Keratinocyte (primary cell): ENCODE data around the gene MAB21L4. TPM values are rescaled to one million over a fixed set of nuclear protein-coding genes. Genes with fewer than 3 reads are reported as not detected.

Experiments
- DNase-seq: peaks from one replicate; pipeline ENCODE4 v3.0.0-alpha.2; 2011; ENCODE audit warnings: low read depth, missing footprints, low spot score
- FAIRE-seq: peaks from 2 replicates; lab custom pipeline; 2011; peaks lifted over from hg19 to GRCh38; lab: Jason Lieb, UNC
- H2AFZ ChIP-seq: 2 replicates; pipeline ENCODE4 v1.6.0; 2012; ENCODE audit warnings: low read length, control low read depth, inconsistent platforms; ENCODE audit not compliant: control insufficient read depth
- H3K27ac ChIP-seq: 2 replicates; pipeline ENCODE4 v1.5.1; 2011; ENCODE audit warnings: low read length; ENCODE audit not compliant: control insufficient read depth, insufficient read depth
- H3K27me3 ChIP-seq: 3 replicates; pipeline ENCODE4 v1.6.0; 2011; ENCODE audit warnings: low read length; ENCODE audit not compliant: control insufficient read depth, insufficient read depth; ENCODE audit errors: extremely low read depth
- H3K36me3 ChIP-seq, 2 experiments: 2 replicates in 1 of 2; 3 replicates in 1 of 2; pipeline ENCODE4 v1.5.1; 2011; ENCODE audit warnings: low read length in 2 of 2, mild to moderate bottlenecking in 1 of 2; ENCODE audit not compliant: control insufficient read depth in 2 of 2, insufficient read depth in 2 of 2; ENCODE audit errors: extremely low read depth in 1 of 2
- H3K4me1 ChIP-seq: 3 replicates; pipeline ENCODE4 v1.5.1; 2011; ENCODE audit warnings: low read length; ENCODE audit not compliant: control insufficient read depth, insufficient read depth; ENCODE audit errors: extremely low read depth
- H3K4me2 ChIP-seq: 3 replicates; pipeline ENCODE4 v1.6.0; 2011; ENCODE audit warnings: low read depth, low read length; ENCODE audit not compliant: control insufficient read depth, insufficient read depth; ENCODE audit errors: extremely low read depth
- H3K4me3 ChIP-seq, 3 experiments: fragments of 200-600 bp in 1 of 3; sonication (generic) in 1 of 3; 2 replicates in 2 of 3; 3 replicates in 1 of 3; pipeline ENCODE4 v1.5.1; 2011 to 2016; ENCODE audit warnings: low read length in 3 of 3, mild to moderate bottlenecking in 3 of 3, control low read depth in 2 of 3, inconsistent platforms in 1 of 3, low read depth in 1 of 3, mixed read lengths in 1 of 3, mixed run types in 1 of 3, moderate library complexity in 1 of 3; ENCODE audit not compliant: control insufficient read depth in 2 of 3, insufficient read depth in 2 of 3; ENCODE audit errors: extremely low read depth in 1 of 3
- H3K79me2 ChIP-seq: 2 replicates; pipeline ENCODE4 v1.6.0; 2012; ENCODE audit warnings: low read length; ENCODE audit not compliant: control insufficient read depth, insufficient read depth
- H3K9ac ChIP-seq: 3 replicates; pipeline ENCODE4 v1.6.0; 2011; ENCODE audit warnings: low read length; ENCODE audit not compliant: control insufficient read depth, insufficient read depth; ENCODE audit errors: extremely low read depth
- H3K9me1 ChIP-seq: 3 replicates; pipeline ENCODE4 v1.6.0; 2011; ENCODE audit warnings: low read length; ENCODE audit not compliant: control insufficient read depth, insufficient read depth; ENCODE audit errors: extremely low read depth
- H3K9me3 ChIP-seq: 2 replicates; pipeline ENCODE4 v1.5.1; 2012; ENCODE audit warnings: low read depth, low read length; ENCODE audit not compliant: control insufficient read depth
- H4K20me1 ChIP-seq: 3 replicates; pipeline ENCODE4 v1.6.0; 2011; ENCODE audit warnings: low read length; ENCODE audit not compliant: control insufficient read depth, insufficient read depth; ENCODE audit errors: extremely low read depth
- CTCF ChIP-seq, 3 experiments: IDR thresholded peaks in 1 of 3; conservative IDR thresholded peaks in 1 of 3; optimal IDR thresholded peaks in 1 of 3; 2 replicates in 2 of 3; 3 replicates in 1 of 3; pipeline versions ENCODE3 to v1.5.1; 2011; ENCODE audit warnings: low read length in 3 of 3, mild to moderate bottlenecking in 3 of 3, moderate library complexity in 2 of 3, control low read depth in 1 of 3, inconsistent platforms in 1 of 3; ENCODE audit not compliant: insufficient read depth in 2 of 3; ENCODE audit errors: extremely low read depth in 1 of 3
- EZH2 ChIP-seq: IDR thresholded peaks from one replicate; pipeline ENCODE4 v1.6.1; 2012; ENCODE audit warnings: inconsistent platforms, mild to moderate bottlenecking, low read length, moderate library complexity
- dilution Hi-C: fragments of 300-500 bp; cut with MboI; formaldehyde crosslinking; loops from one replicate; pipeline ENCODE4 v1.7.0; 2020; ENCODE audit warnings: low sequenced_read_pairs; ENCODE audit not compliant: extremely low pct_ligation_motif_present
- polyA plus RNA-seq, 5 experiments: library from polyadenylated mRNA; depleted of rRNA in 3 of 5; stranded (reverse) in 3 of 5; stranded (forward) in 1 of 5; unstranded in 1 of 5; fragments of >200 nt; gene quantifications; 1 replicate in 1 of 5; 2 replicates in 3 of 5; 3 replicates in 1 of 5; pipeline versions ENCODE4 v1.2.1 to v1.2.3, GENCODE V29; 2011 to 2012; ENCODE audit warnings: missing spikeins in 2 of 5, low read depth in 1 of 5, low replicate concordance in 1 of 5

The MAB21L4 gene
- polyA plus RNA-seq, 1 donor (not counting 4 experiments of a cell fraction or from before 2014, with no cell fraction given), result 0.37 TPM

- TF ChIP-seq EZH2, result no peak
- no peak for TF ChIP-seq CTCF (optimal IDR thresholded peaks at IDR 0.05 in 1 of 3, IDR thresholded peaks at IDR 0.05 in 1 of 3, conservative IDR thresholded peaks at IDR 0.05 in 1 of 3; ENCODE audit: extremely low read depth in 1 of 3, insufficient read depth in 2 of 3, low read length in 3 of 3)
- DNase-seq, result no peak
- no peak for FAIRE-seq
- Histone ChIP-seq H3K4me1 (peaks cover 3% of the 10 kb centered on the region), H4K20me1 (no peaks in the 10 kb centered on the region), H3K9me3 (no peaks in the 10 kb centered on the region), H3K36me3 (no peaks in the 10 kb centered on the region), H3K9me1 (no peaks in the 10 kb centered on the region), H2AFZ (no peak overlapping the region), H3K27ac (no peak overlapping the region), H3K79me2 (no peaks in the 10 kb centered on the region), H3K9ac (no peak overlapping the region), H3K4me2 (no peak overlapping the region), H3K4me3 (no peak overlapping the region), H3K27me3 (peaks cover 9% of the 10 kb centered on the region)
- dilution Hi-C loops, result no loop called here
Measured at GRCh38 chr2:240926516-240927389, 30.8 kb upstream of the MAB21L4 start.

- Histone ChIP-seq H3K9me3 (no peaks in the 10 kb centered on the region), H3K36me3 (no peaks in the 10 kb centered on the region), H3K79me2 (no peaks in the 10 kb centered on the region), H3K9me1 (peaks cover 4% of the 10 kb centered on the region), H3K4me1 (peaks cover 12% of the 10 kb centered on the region), H4K20me1 (no peaks in the 10 kb centered on the region), H3K27ac (no peak overlapping the region), H3K4me2 (no peak overlapping the region), H2AFZ (no peak overlapping the region), H3K27me3 (peaks cover 9% of the 10 kb centered on the region), H3K4me3 (no peak overlapping the region), H3K9ac (no peak overlapping the region)
- dilution Hi-C loops, result no loop called here
- FAIRE-seq (no peak), DNase-seq (no peak)
- TF ChIP-seq CTCF (optimal IDR thresholded peaks at IDR 0.05 in 1 of 3, IDR thresholded peaks at IDR 0.05 in 1 of 3, conservative IDR thresholded peaks at IDR 0.05 in 1 of 3; ENCODE audit: extremely low read depth in 1 of 3, insufficient read depth in 2 of 3, low read length in 3 of 3) (no peak), EZH2 (no peak)
Measured at GRCh38 chr2:240925568-240926515, 29.9 kb upstream of the MAB21L4 start.
